Activated CD8-positive, alpha-beta T cell treated with anti-CD3 and anti-CD28 coated beads, Interleukin-2, amount 10 ng/mL, durations not matched to agents 7 days and 5 days (primary cell): ENCODE measurements around the gene UGT1A3. TPM values are rescaled to one million over a fixed set of nuclear protein-coding genes. Genes with fewer than 3 reads are reported as not detected.
"Not testable (repeated sequence)": the region's sequence is repeated elsewhere in the genome, so short reads cannot be mapped to it uniquely, and the experiment has no call there.

Experiments used
- ATAC-seq: fragments of 150-1000 bp; cut with Tn5 transposase; one replicate; pipeline ENCODE4 v1.10.0; 2021; ENCODE audit warnings: moderate library complexity
- CTCF ChIA-PET: fragments of 350-600 bp; sonication (Branson Sonifier 250); formaldehyde crosslinking; loops from one replicate; lab custom pipeline; 2021; ENCODE audit warnings: antibody characterized with exemption; lab: Charles Lee
- POLR2A ChIA-PET: fragments of 350-600 bp; sonication (Branson Sonifier 250); formaldehyde crosslinking; loops from one replicate; lab custom pipeline; 2021; ENCODE audit warnings: antibody characterized with exemption; lab: Charles Lee
- DNase-seq: peaks from one replicate; pipeline ENCODE4 v3.0.0-alpha.2; 2020
- H3K27ac Mint-ChIP-seq: one replicate; pipeline ENCODE4 v1.8.0; 2021; ENCODE audit warnings: mild to moderate bottlenecking, mixed read lengths
- H3K27me3 Mint-ChIP-seq: one replicate; pipeline ENCODE4 v1.8.0; 2021; ENCODE audit warnings: low read depth, mixed read lengths
- H3K36me3 Mint-ChIP-seq: one replicate; pipeline ENCODE4 v1.8.0; 2021; ENCODE audit warnings: low read depth, mixed read lengths
- H3K4me1 Mint-ChIP-seq: one replicate; pipeline ENCODE4 v1.8.0; 2021; ENCODE audit warnings: low read depth, mixed read lengths
- H3K4me3 Mint-ChIP-seq: one replicate; pipeline ENCODE4 v1.8.0; 2021; ENCODE audit warnings: mild to moderate bottlenecking, mixed read lengths
- H3K9me3 Mint-ChIP-seq: one replicate; pipeline ENCODE4 v1.8.0; 2022; ENCODE audit warnings: mixed read lengths; ENCODE audit not compliant: insufficient read depth
- total RNA-seq, 2 experiments: library from RNA; stranded (reverse); gene quantifications; one replicate each; pipeline ENCODE4 v1.2.3, GENCODE V29; 2021

UGT1A3 gene
- total RNA-seq, 2 experiments from 2014 or later: not detected

DNA sequence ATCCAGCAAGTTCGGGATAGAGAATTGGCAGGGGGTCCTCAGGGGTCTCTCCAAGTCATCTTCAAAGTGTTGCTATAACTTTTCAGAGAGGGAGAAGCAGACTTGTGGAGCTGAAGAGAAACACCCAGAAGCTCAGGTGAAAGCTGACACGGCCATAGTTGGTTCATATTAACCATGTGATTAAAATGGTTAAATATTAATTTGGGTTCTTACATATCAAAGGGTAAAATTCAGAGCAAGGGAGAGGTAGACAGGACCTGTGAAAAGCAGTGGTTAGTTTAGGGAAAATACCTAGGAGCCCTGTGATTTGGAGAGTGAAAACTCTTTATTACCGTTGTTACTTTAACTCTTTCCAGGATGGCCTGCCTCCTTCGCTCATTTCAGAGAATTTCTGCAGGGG lies 36.2 kb upstream of the UGT1A3 start, which contains the start of gene UGT1A6:
Gene UGT1A6 (plus strand): TSS at position 243 of the 400 bp plus-strand sequence. CDS start 115 bp downstream, at position 358.
- Mint-ChIP-seq H3K27me3 (peaks cover 28% of the 10 kb centered on the region), H3K36me3 (no peaks in the 10 kb centered on the region), H3K4me3 (no peak within 1 kb of the TSS), H3K4me1 (no peaks in the 10 kb centered on the region), H3K9me3 (no peaks in the 10 kb centered on the region), H3K27ac (no peak within 1 kb of the TSS)
- DNase-seq (no peak), ATAC-seq (no peak)
- ChIA-PET CTCF (no interaction called here), POLR2A (no interaction called here)

DNA sequence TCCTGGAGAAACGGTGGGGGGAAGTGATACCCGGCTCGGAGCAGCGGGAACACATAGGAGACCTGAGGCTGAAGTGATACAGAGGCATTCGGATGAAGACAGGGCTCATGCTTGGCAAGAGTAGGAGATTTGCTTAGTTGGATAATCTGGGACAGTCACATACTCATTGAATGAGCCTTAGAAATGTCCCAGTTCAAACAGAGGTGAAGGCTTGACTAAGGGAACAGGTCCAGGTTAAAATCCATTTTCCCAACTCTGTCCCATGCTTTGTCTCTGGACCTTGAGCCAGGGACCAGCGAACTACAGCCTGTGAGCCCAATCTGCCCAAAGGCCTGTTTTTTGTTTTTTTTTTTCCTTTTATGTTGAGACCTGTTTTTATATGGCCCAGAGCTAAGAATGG lies 34.9 kb upstream of the UGT1A3 start:
- CTCF ChIA-PET: no interaction called here
- ATAC-seq (no peak), DNase-seq (no peak)
- H3K36me3 Mint-ChIP-seq: no peaks in the 10 kb centered on the region
- H3K27me3 Mint-ChIP-seq: peaks cover 29% of the 10 kb centered on the region
- H3K9me3 Mint-ChIP-seq: no peaks in the 10 kb centered on the region
- no peak overlapping the region for H3K27ac Mint-ChIP-seq
- POLR2A ChIA-PET: no interaction called here
- H3K4me3 Mint-ChIP-seq: no peak overlapping the region
- no peaks in the 10 kb centered on the region for H3K4me1 Mint-ChIP-seq

DNA sequence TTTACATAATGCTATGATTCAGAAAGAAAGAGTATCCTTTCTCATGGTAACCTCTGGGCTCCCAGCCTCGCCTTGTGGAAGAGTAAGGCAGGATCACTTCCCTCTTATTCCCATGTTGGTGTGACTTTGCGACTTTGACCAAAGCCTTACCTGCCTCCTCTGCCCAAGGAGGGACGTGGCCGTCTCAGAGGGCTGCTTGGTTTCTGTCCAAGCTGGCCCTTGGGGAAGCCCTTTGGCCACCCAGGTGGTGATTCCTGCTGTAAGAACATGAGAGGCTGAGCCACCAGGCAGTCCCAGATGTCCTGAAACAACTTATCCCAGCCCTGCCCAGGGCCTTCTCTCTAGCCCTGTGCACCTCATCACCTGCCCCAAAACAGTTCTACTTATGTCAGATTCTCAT lies 30.1 kb upstream of the UGT1A3 start:
- DNase-seq (no peak), ATAC-seq (no peak)
- Mint-ChIP-seq H3K4me3 (no peak overlapping the region), H3K36me3 (no peaks in the 10 kb centered on the region), H3K27ac (no peak overlapping the region), H3K4me1 (no peaks in the 10 kb centered on the region), H3K27me3 (peaks cover 33% of the 10 kb centered on the region), H3K9me3 (no peaks in the 10 kb centered on the region)
- POLR2A ChIA-PET: no interaction called here
- CTCF ChIA-PET: no interaction called here

DNA sequence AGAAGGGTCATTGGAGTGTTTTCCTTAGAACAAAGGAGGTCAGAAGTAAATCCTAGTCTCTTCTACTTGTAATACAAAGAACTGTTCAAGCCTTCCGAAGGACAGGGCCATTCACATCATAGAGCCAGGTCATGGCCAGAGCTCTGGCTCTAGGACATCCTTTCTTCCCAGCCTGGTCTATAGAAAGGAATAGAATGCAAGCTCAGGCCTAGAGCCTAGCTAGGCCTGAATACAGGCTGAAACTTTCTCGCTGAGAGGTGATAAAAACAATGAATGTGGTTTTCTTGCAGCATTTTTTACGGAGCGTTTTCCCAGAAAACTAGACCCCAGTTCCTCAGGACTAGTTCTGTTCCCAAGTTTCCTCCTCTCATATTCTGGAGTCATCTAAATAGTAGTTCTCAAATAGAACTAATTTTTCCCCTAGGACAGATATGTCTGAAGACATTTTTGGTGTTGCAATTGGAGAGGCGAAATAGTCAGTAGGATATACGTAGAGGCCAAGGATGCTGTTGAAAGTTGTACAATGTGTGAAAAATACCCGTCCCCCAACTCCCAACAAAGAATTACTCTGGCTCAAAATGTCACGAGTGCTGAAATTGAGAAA lies 29.3 kb upstream of the UGT1A3 start:
- Mint-ChIP-seq H3K4me3 (no peak overlapping the region), H3K4me1 (no peaks in the 10 kb centered on the region), H3K27ac (no peak overlapping the region), H3K9me3 (no peaks in the 10 kb centered on the region), H3K27me3 (peaks cover 34% of the 10 kb centered on the region), H3K36me3 (no peaks in the 10 kb centered on the region)
- CTCF ChIA-PET: no interaction called here
- DNase-seq: no peak
- no peak for ATAC-seq
- POLR2A ChIA-PET: no interaction called here

DNA sequence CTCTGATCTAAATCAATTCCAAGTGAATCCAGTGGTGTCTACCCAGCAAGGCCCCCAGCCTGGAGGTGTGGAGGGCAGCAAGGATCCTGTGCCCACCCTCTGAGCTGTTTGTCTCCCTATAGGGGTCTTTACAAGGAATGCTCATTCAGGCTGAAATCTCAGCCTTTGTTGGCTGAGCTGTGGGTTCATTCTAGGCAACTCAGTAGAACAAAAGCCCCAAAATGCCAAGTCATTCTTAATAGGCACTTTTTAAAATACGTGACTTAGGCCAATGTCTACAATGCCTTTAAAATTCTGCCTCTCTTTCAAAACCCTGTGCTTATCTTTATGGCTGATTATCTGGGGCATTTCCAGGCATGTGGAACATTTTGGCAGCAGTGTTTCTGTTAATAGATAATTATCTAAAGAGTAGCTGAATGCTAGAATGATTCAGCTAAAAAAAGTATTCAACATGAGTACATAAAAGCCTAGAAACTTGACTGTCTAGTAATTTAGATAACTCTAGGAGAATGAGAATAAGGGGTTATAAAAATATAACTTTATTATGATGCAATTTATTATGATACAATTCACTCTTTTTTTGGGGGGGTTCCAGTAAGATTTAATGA lies 28.7 kb upstream of the UGT1A3 start:
- ATAC-seq: no peak
- CTCF ChIA-PET: no interaction called here
- POLR2A ChIA-PET: no interaction called here
- H3K4me1 Mint-ChIP-seq: no peaks in the 10 kb centered on the region
- no peak overlapping the region for H3K4me3 Mint-ChIP-seq
- peaks cover 34% of the 10 kb centered on the region for H3K27me3 Mint-ChIP-seq
- no peaks in the 10 kb centered on the region for H3K9me3 Mint-ChIP-seq
- no peaks in the 10 kb centered on the region for H3K36me3 Mint-ChIP-seq
- DNase-seq: no peak
- no peak overlapping the region for H3K27ac Mint-ChIP-seq

DNA sequence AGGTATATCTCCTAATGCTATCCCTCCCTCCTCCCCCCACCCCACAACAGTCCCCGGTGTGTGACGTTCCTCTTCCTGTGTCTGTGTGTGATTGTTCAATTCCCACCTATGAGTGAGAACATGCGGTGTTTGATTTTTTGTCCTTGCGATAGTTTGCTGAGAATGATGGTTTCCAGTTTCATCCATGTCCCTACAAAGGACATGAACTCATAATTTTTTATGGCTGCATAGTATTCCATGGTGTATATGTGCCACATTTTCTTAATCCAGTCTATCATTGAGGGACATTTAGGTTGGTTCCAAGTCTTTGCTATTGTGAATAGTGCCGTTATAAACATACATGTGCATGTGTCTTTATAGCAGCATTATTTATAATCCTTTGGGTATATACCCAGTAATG lies 28.0 kb upstream of the UGT1A3 start:
- H3K36me3 Mint-ChIP-seq, H3K9me3 Mint-ChIP-seq, H3K27ac Mint-ChIP-seq, POLR2A ChIA-PET, H3K4me1 Mint-ChIP-seq, CTCF ChIA-PET, H3K4me3 Mint-ChIP-seq, DNase-seq, ATAC-seq: not testable (repeated sequence)
- H3K27me3 Mint-ChIP-seq: peaks cover 30% of the 10 kb centered on the region

DNA sequence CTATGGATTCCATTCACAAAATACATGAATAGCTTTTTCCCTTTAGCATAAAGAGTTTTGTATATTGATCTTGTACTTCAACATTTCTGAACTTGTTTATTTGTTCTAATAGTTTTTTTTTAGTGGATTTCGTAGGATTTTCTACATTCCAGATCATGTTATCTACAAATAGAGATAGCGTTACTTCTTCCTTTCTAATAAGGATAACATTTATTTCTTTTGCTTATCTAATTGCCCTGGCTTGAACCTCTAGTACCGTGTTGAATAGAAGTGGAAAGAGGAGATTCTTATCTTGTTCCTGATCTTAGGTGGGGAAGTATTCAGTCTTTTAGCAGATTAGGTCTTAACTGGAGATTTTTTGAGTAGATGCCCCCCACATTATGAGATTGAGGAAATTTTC lies 26.6 kb upstream of the UGT1A3 start:
- Mint-ChIP-seq H3K27me3 (peaks cover 26% of the 10 kb centered on the region), H3K4me3 (no peak overlapping the region), H3K9me3 (no peaks in the 10 kb centered on the region), H3K4me1 (no peaks in the 10 kb centered on the region), H3K27ac (no peak overlapping the region), H3K36me3 (no peaks in the 10 kb centered on the region)
- DNase-seq: no peak
- ATAC-seq: no peak
- POLR2A ChIA-PET: no interaction called here
- CTCF ChIA-PET: no interaction called here

DNA sequence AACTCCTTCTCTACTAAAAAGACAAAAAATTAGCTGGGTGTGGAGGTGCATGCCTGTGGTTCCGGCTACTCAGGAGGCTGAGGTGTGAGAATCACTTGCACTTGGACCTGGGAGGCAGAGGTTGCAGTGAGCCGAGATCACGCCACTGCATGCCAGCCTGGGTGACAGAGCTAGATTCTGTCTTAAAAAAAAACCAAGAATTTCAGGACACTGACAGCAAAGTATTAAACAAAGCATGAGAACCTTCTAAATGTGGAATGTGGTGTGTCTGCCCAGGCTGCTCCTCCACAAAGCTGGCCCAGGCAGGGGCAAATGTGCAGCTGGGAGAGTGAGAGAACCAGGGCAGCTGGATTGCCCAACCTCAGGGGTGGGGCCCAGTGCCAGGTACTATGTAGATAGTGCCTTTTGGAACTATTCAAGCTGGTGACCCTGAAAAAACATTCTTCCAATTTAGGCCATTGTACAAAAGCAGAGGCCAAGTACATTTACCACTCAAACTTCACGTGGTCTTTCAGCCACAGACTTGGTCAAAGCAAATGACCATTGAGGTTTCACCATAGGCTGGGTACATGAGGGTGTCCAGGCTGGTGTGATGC lies 22.8 kb upstream of the UGT1A3 start:
- ChIA-PET POLR2A (no interaction called here), CTCF (no interaction called here)
- ATAC-seq (no peak), DNase-seq (no peak)
- Mint-ChIP-seq H3K27me3 (peaks cover 22% of the 10 kb centered on the region), H3K4me3 (no peak overlapping the region), H3K36me3 (no peaks in the 10 kb centered on the region), H3K4me1 (no peaks in the 10 kb centered on the region), H3K27ac (no peak overlapping the region), H3K9me3 (no peaks in the 10 kb centered on the region)

DNA sequence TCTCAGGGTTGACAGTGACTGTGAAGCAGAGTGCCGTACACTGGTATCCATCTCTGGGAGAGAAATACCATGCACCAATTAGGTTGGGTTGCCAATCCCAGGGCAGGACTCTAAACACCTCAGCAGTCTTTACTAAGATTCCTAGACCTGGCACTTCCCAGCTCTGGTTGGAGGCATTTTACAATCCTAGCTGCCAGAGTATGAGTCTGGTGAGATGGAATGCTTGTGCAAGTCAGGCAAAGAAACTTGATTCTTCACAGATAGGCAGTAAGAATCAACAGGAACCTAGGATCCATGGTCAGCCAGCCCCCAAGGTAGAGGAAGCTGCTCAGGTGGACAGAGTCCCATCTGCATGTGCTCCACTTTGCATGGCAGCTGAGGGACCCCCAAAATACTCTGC lies 22.1 kb upstream of the UGT1A3 start:
- POLR2A ChIA-PET: no interaction called here
- Mint-ChIP-seq H3K4me3 (no peak overlapping the region), H3K9me3 (no peaks in the 10 kb centered on the region), H3K36me3 (no peaks in the 10 kb centered on the region), H3K27ac (no peak overlapping the region), H3K27me3 (peaks cover 21% of the 10 kb centered on the region), H3K4me1 (peaks cover 2% of the 10 kb centered on the region)
- ATAC-seq: no peak
- CTCF ChIA-PET: no interaction called here
- no peak for DNase-seq

DNA sequence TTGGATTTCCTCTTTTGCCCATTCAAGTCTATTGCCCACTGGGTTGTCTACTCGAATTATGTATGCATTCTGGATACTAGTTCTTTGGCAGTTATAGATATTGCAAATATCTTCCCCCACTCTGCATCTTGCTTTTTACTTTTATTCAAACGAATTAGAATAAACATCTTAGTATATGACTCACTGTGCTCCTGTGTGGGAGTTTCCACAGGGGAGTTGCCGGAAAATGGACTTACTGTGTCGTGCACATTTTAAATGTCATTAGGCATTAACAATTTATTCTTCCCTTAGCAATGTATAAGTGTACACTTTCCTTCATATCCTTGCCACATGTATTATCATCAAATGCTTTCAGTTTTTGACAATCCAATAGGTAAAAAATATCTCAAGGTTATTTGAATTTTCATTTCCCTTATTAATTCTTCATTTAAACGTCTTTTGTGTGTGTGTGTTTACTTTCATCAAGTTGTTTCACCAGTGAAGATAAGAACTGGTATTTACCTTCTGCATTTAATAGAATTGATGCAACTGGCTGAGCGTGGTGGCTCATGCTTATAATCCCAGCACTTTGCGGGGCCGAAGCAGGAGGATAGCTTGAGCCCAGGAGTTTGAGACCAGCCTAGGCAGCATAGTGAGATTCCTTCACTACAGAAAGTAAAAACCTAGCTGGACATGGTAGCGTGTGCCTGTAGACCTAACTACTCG lies 20.8 kb upstream of the UGT1A3 start:
- H3K4me3 Mint-ChIP-seq: no peak overlapping the region
- H3K27ac Mint-ChIP-seq: no peak overlapping the region
- peaks cover 12% of the 10 kb centered on the region for H3K27me3 Mint-ChIP-seq
- no peaks in the 10 kb centered on the region for H3K9me3 Mint-ChIP-seq
- ATAC-seq (no peak), DNase-seq (no peak)
- ChIA-PET CTCF (no interaction called here), POLR2A (no interaction called here)
- H3K36me3 Mint-ChIP-seq: no peaks in the 10 kb centered on the region
- H3K4me1 Mint-ChIP-seq: peaks cover 5% of the 10 kb centered on the region

DNA sequence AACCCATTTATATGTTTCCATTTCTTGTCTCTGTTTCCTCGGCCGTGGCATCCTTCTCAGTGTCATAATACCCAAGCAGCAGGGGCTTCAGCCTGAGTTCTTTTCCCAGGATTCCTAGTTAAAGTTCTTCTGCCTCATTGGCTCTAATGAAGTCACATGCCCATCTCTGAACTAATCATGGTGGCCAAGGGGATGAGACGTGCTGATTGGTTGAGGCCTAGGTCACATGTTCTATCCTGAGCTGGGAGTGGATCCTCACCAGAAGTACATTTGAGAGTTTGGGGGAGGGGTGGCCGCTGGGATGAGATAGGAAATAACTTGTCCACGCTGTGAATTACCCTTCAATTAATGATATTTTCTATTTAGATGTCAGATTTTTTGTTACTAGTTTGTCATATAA lies 19.9 kb upstream of the UGT1A3 start:
- Mint-ChIP-seq H3K36me3 (no peaks in the 10 kb centered on the region), H3K9me3 (no peaks in the 10 kb centered on the region), H3K4me1 (peaks cover 11% of the 10 kb centered on the region), H3K27ac (no peak overlapping the region), H3K4me3 (no peak overlapping the region), H3K27me3 (peaks cover 11% of the 10 kb centered on the region)
- no peak for ATAC-seq
- ChIA-PET CTCF (no interaction called here), POLR2A (no interaction called here)
- no peak for DNase-seq
